ENCODE results near the gene ZNF688. TPM values are rescaled to one million over a fixed set of nuclear protein-coding genes. Genes with fewer than 3 reads are reported as not detected.

The ZNF688 gene
- total and polyA plus RNA-seq, 2 of the 8 experiments (the other 6 are each of a cell fraction or from before 2014, with no cell fraction given) = 2.7 to 3.5 TPM

DNA sequence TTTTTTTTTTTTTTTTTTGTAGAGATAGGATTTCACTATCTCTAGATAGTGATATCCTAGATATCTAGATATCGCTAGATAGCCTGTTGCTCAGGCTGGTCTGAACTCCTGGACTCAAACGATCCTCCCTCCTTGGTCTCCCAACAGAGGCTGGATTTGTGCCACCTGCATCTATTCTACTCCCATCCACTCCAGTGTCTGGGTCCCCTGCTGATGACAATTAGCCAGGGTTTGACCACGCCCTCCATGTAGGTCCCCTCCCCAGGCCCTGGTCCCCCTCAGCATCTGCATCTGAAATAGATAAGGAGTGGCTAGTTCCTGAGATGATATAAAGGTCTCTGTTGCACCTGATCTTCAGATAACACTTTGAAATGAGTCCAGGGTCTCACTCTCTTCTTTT lies 2.2 kb downstream of the ZNF688 start:
- H3K23ac ChIP-seq (ENCODE audit: insufficient read length) = no peak overlapping the region
- H3K27ac ChIP-seq (ENCODE audit: low read depth, low read length) = no peak overlapping the region
- no peak overlapping the region for H2BK15ac ChIP-seq (ENCODE audit: low read length)
- no peak overlapping the region for H3K14ac ChIP-seq (ENCODE audit: insufficient read length)
- H2BK120ac ChIP-seq (replicated peaks; ENCODE audit: low read depth, low read length) = no peak overlapping the region
- no peak overlapping the region for H3K56ac ChIP-seq (replicated peaks; ENCODE audit: insufficient read length, low read depth, low read length)
- H3K9me3 ChIP-seq (ENCODE audit: insufficient read depth in 2 of 2, low read depth in 1 of 2, low read length in 1 of 2) = no peaks in the 10 kb centered on the region
- H3K4ac ChIP-seq (replicated peaks; ENCODE audit: insufficient read length, low read depth, low read length) = no peak overlapping the region
- ChIA-PET CTCF (ENCODE audit: partially characterized antibody) (interaction anchor here (1.2 to 1.9 kb wide), 2 partner anchors 16 to 139 kb away, joined by 3 to 6 read pairs; partner anchors contain the start of genes DCTPP1 and ZNF785), POLR2A (ENCODE audit: partially characterized antibody) (interaction anchor here (3.8 kb wide), 1 partner anchor 11 kb away, joined by 17 read pairs; the partner anchor contains the start of gene ZNF764)
- no peak overlapping the region for H2AK5ac ChIP-seq (ENCODE audit: low read depth, low read length)
- no peak overlapping the region for H3K4me3 ChIP-seq (ENCODE audit: extremely low read depth in 1 of 4, insufficient read depth in 2 of 4, low read depth in 3 of 4, low read length in 4 of 4)
- 81% methylated on average over 3 of the region's 3 CpGs; no CpG with 5 or more reads in 1 of the 2 experiments for WGBS, 2 experiments (ENCODE audit: extremely low coverage in 1 of 2, insufficient coverage in 1 of 2, insufficient read length in 1 of 2, insufficient replicate concordance in 2 of 2, low coverage in 1 of 2, low lambda C conversion rate in 2 of 2, missing lambda C conversion rate in 1 of 2)
- no peaks in the 10 kb centered on the region for H3K79me2 ChIP-seq (ENCODE audit: control insufficient read depth in 1 of 2, insufficient read depth in 2 of 2, low read length in 2 of 2)
- no peak overlapping the region for H4K91ac ChIP-seq (replicated peaks; ENCODE audit: insufficient read length, low read length)
- H3K36me3 ChIP-seq (ENCODE audit: control insufficient read depth in 2 of 4, insufficient read depth in 4 of 4, low read length in 3 of 4) = no peaks in the 10 kb centered on the region
- FAIRE-seq = no peak
- H3K18ac ChIP-seq (ENCODE audit: extremely low read depth, low read length) = no peak overlapping the region
- H2AFZ ChIP-seq (ENCODE audit: low read length) = no peak overlapping the region
- no peak for DNase-seq (ENCODE audit: low read depth in 1 of 2, low spot score in 2 of 2)
- H3K27me3 ChIP-seq (replicated peaks in 1 of 4; ENCODE audit: control insufficient read depth in 3 of 4, extremely low read depth in 1 of 4, insufficient read depth in 3 of 4, low read length in 3 of 4) = no peaks in the 10 kb centered on the region; a peak in 1 of 7 replicates
- H2BK5ac ChIP-seq (ENCODE audit: low read depth, low read length) = no peak overlapping the region
- no peak overlapping the region for H2BK20ac ChIP-seq (ENCODE audit: low read length)
- peaks cover 12% of the 10 kb centered on the region; the same call in 1 of the 2 replicates for H3K23me2 ChIP-seq (ENCODE audit: low read depth, low read length)
- TF ChIP-seq SP2 (IDR thresholded peaks at IDR 0.05; ENCODE audit: low read length) (no peak), POLR2A (IDR thresholded peaks at IDR 0.05; ENCODE audit: control extremely low read depth in 1 of 2, low read depth in 2 of 2, low read length in 2 of 2) (no peak)
- H2BK12ac ChIP-seq (ENCODE audit: low read depth, low read length) = no peak overlapping the region
- H4K8ac ChIP-seq (ENCODE audit: extremely low read depth, insufficient read depth, low read length) = no peak overlapping the region
- peaks cover 0 to 2% of the 10 kb centered on the region in 2 experiments for H4K20me1 ChIP-seq (replicated peaks in 1 of 2; ENCODE audit: control insufficient read depth in 1 of 2, insufficient read depth in 2 of 2, low read length in 2 of 2)
- H3K79me1 ChIP-seq (ENCODE audit: low read depth, low read length) = no peaks in the 10 kb centered on the region
- no peak overlapping the region for H3K9ac ChIP-seq (replicated peaks in 1 of 4; ENCODE audit: extremely low read depth in 1 of 4, low read depth in 3 of 4, low read length in 3 of 4)
- H3K4me1 ChIP-seq (replicated peaks in 1 of 4; ENCODE audit: control insufficient read depth in 3 of 4, insufficient read depth in 4 of 4, low read length in 3 of 4) = peaks cover 0 to 9% (median 2%) of the 10 kb centered on the region in 4 experiments; a peak in 5 of 7 replicates
- no peak overlapping the region for H3K4me2 ChIP-seq (ENCODE audit: insufficient read depth in 1 of 2, low read depth in 2 of 2, low read length in 2 of 2)
- no peak overlapping the region for H4K5ac ChIP-seq (ENCODE audit: insufficient read length, low read depth, low read length)

Data from H1 (cell line).